ENCODE results near the gene STON1.

Gene STON1

GRCh38 chr2:48626047-48626446 is 96.1 kb downstream of the STON1 start:
- DNase-seq: no peak

GRCh38 chr2:48633143-48633542 is 103.2 kb downstream of the STON1 start:
- no peak for DNase-seq

- DNase-seq: no peak
These were observed 105.8 kb downstream of the STON1 start for GRCh38 chr2:48635786-48636185.

- DNase-seq: no peak
These were observed 108.3 kb downstream of the STON1 start for GRCh38 chr2:48638261-48638660.

Data from activated CD4-positive, alpha-beta T cell treated with anti-CD3 and anti-CD28 coated beads, Interleukin-10, Interleukin-2, amounts not matched to agents 100 ng/mL and 50 ng/mL, durations not matched to agents 16 hours and 8 hours (primary cell).